ENCODE measurements around the gene KRTAP10-6. TPM values are rescaled to one million over a fixed set of nuclear protein-coding genes. Genes with fewer than 3 reads are reported as not detected.

KRTAP10-6 gene
- total and polyA plus RNA-seq, 2 experiments from 2014 or later, result not detected

- H3K27ac ChIP-seq, result no peak overlapping the region
- DNase-seq (ENCODE audit: low spot score), result no peak
- H3K4me1 ChIP-seq (ENCODE audit: insufficient read depth), result no peaks in the 10 kb centered on the region
- H3K9me3 ChIP-seq (ENCODE audit: low read depth), result no peaks in the 10 kb centered on the region
- TF ChIP-seq CTCF (IDR thresholded peaks at IDR 0.05; ENCODE audit: poor library complexity) (no peak), EZH2phosphoT487 (IDR thresholded peaks at IDR 0.05; ENCODE audit: low read depth, severe bottlenecking, unreplicated experiment) (no peak), EZH2 (IDR thresholded peaks at IDR 0.05; ENCODE audit: borderline replicate concordance) (no peak)
- no peaks in the 10 kb centered on the region for H3K9me2 ChIP-seq (replicated peaks; ENCODE audit: insufficient read depth)
- H3K4me2 ChIP-seq, result no peak overlapping the region
- no peak overlapping the region for H3K4me3 ChIP-seq
- no peaks in the 10 kb centered on the region for H3K79me2 ChIP-seq
- H4K20me1 ChIP-seq (ENCODE audit: insufficient read depth, poor library complexity, severe bottlenecking), result no peaks in the 10 kb centered on the region
- H3K36me3 ChIP-seq (replicated peaks; ENCODE audit: insufficient read depth, low read depth), result no peaks in the 10 kb centered on the region
- H3K27me3 ChIP-seq, result no peaks in the 10 kb centered on the region
- H2AFZ ChIP-seq, result no peak overlapping the region
Observed at GRCh38 chr21:44609193-44609592, 16.9 kb upstream of the KRTAP10-6 start.

GRCh38 chr21:44606495-44606894 is 14.2 kb upstream of the KRTAP10-6 start:
- no peak for DNase-seq (ENCODE audit: low spot score)
- Histone ChIP-seq H3K9me3 (ENCODE audit: low read depth) (no peaks in the 10 kb centered on the region), H3K79me2 (no peaks in the 10 kb centered on the region), H3K4me1 (ENCODE audit: insufficient read depth) (no peaks in the 10 kb centered on the region), H4K20me1 (ENCODE audit: insufficient read depth, poor library complexity, severe bottlenecking) (no peaks in the 10 kb centered on the region), H2AFZ (no peak overlapping the region), H3K36me3 (replicated peaks; ENCODE audit: insufficient read depth, low read depth) (no peaks in the 10 kb centered on the region), H3K27me3 (no peaks in the 10 kb centered on the region), H3K27ac (no peak overlapping the region), H3K4me3 (no peak overlapping the region), H3K4me2 (no peak overlapping the region), H3K9me2 (replicated peaks; ENCODE audit: insufficient read depth) (no peaks in the 10 kb centered on the region)
- WGBS (ENCODE audit: low lambda C conversion rate, missing lambda C conversion rate), result 76% methylated on average over 4 of the region's 4 CpGs
- TF ChIP-seq EZH2 (IDR thresholded peaks at IDR 0.05; ENCODE audit: borderline replicate concordance), result no peak
- no peak for TF ChIP-seq EZH2phosphoT487 (IDR thresholded peaks at IDR 0.05; ENCODE audit: low read depth, severe bottlenecking, unreplicated experiment)
- no peak for TF ChIP-seq CTCF (IDR thresholded peaks at IDR 0.05; ENCODE audit: poor library complexity)

DNA sequence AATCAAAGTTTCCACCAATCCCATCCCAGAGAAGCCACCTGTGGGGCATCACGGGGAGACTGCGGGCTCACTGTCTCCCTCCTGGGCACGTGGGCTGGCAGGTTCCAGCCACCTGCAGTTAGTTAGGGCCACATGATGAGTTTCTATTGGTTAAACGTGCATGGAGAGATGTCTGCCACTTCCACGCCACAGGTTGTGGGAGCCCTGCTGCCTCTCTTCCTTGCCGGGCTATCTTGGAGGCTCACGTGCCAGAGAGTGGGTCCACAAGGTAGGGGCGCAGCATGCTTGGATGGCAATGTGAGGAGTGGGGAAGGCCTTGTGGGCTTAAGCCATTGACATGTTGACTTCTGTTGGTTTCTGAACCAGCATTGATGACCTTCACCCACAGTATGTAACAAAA is 11.6 kb upstream of the KRTAP10-6 start:
- Histone ChIP-seq H3K9me2 (replicated peaks; ENCODE audit: insufficient read depth) (no peaks in the 10 kb centered on the region), H3K9me3 (ENCODE audit: low read depth) (no peaks in the 10 kb centered on the region), H3K36me3 (replicated peaks; ENCODE audit: insufficient read depth, low read depth) (no peaks in the 10 kb centered on the region), H3K4me1 (ENCODE audit: insufficient read depth) (no peaks in the 10 kb centered on the region), H2AFZ (no peak overlapping the region), H3K27ac (no peak overlapping the region), H3K79me2 (no peaks in the 10 kb centered on the region), H3K27me3 (no peaks in the 10 kb centered on the region), H4K20me1 (ENCODE audit: insufficient read depth, poor library complexity, severe bottlenecking) (no peaks in the 10 kb centered on the region), H3K4me2 (no peak overlapping the region), H3K4me3 (no peak overlapping the region)
- no peak for TF ChIP-seq CTCF (IDR thresholded peaks at IDR 0.05; ENCODE audit: poor library complexity)
- no peak for TF ChIP-seq EZH2phosphoT487 (IDR thresholded peaks at IDR 0.05; ENCODE audit: low read depth, severe bottlenecking, unreplicated experiment)
- no peak for TF ChIP-seq EZH2 (IDR thresholded peaks at IDR 0.05; ENCODE audit: borderline replicate concordance)
- WGBS (ENCODE audit: low lambda C conversion rate, missing lambda C conversion rate), result 91% methylated on average over 8 of the region's 8 CpGs
- DNase-seq (ENCODE audit: low spot score), result no peak
